Heart right ventricle (tissue), 16 donors: Measurements from ENCODE around the gene CNOT1. TPM values are rescaled to one million over a fixed set of nuclear protein-coding genes. Genes with fewer than 3 reads are reported as not detected.
"Not testable (repeated sequence)": the region's sequence is repeated elsewhere in the genome, so short reads cannot be mapped to it uniquely, and the experiment has no call there.

Source experiments
- ATAC-seq, 8 donors: fragments of 200-7000 bp; cut with Tn5 transposase; one replicate each; pipeline ENCODE4 v1.9.1; 2020; ENCODE audit warnings: mild to moderate bottlenecking in 8 of 8, moderate library complexity in 8 of 8, moderate number of reproducible peaks in 1 of 8
- DNase-seq, 2 donors: peaks; one replicate each; pipeline ENCODE4 v3.0.0-alpha.2; 2020
- H3K27ac ChIP-seq, 10 donors: fragments of 200-600 bp; sonication (generic) in 2 of 10; one replicate each; pipeline versions ENCODE4 v1.5.0 to v1.8.0; 2020 to 2022; ENCODE audit warnings: mild to moderate bottlenecking in 3 of 10
- H3K27me3 ChIP-seq, 7 donors: fragments of 200-600 bp; one replicate each; pipeline ENCODE4 v1.8.0; 2021 to 2022; ENCODE audit warnings: mild to moderate bottlenecking in 2 of 7
- H3K36me3 ChIP-seq, 9 donors: fragments of 200-600 bp; sonication (generic) in 1 of 9; one replicate each; pipeline versions ENCODE4 v1.5.0 to v1.8.0; 2020 to 2022; ENCODE audit warnings: mild to moderate bottlenecking in 2 of 9
- H3K4me1 ChIP-seq, 9 donors: fragments of 200-600 bp; sonication (generic) in 1 of 9; one replicate each; pipeline versions ENCODE4 v1.5.0 to v1.8.0; 2020 to 2022; ENCODE audit warnings: mild to moderate bottlenecking in 4 of 9
- H3K4me3 ChIP-seq, 10 donors: fragments of 200-600 bp; sonication (generic) in 2 of 10; one replicate each; pipeline versions ENCODE4 v1.5.0 to v1.8.0; 2020 to 2022; ENCODE audit warnings: mild to moderate bottlenecking in 7 of 10, moderate library complexity in 2 of 10
- H3K9me3 ChIP-seq, 11 donors: fragments of 200-600 bp in 10 of 11; sonication (generic) in 2 of 11; one replicate each; pipeline versions ENCODE4 v1.5.0 to v1.8.0; 2013 to 2022; ENCODE audit warnings: mild to moderate bottlenecking in 2 of 11, control low read depth in 1 of 11, moderate library complexity in 1 of 11
- CTCF ChIP-seq, 9 donors: fragments of 200-600 bp; sonication (generic) in 2 of 9; IDR thresholded peaks; one replicate each; pipeline versions ENCODE4 v1.5.0 to v1.8.0; 2021 to 2022; ENCODE audit warnings: antibody characterized with exemption in 9 of 9, mild to moderate bottlenecking in 5 of 9, moderate library complexity in 1 of 9
- WGBS, 2 donors: extraction: QIAGEN DNeasy Blood & Tissue Kit; methylation state at CpG; one replicate each; pipeline ENCODE4 v1.1.7; 2013; ENCODE audit warnings: inconsistent platforms in 1 of 2; 5-methylcytosine and 5-hydroxymethylcytosine counted together
- intact Hi-C, 10 donors: fragments of 100-400 bp; cut with DNase I; formaldehyde crosslinking; loops; one replicate each; pipeline versions ENCODE4 v1.11.1 to v1.14.2; 2022
- polyA plus RNA-seq, 2 donors: library from polyadenylated mRNA; stranded (reverse); fragments of 200-250 nt; gene quantifications; one replicate each; pipeline ENCODE4 v1.2.3, GENCODE V29; 2013
- total RNA-seq, 10 donors: library from RNA; stranded (reverse); fragmentation: NEBNext Ultra II Directional in 3 of 10; extraction: Animal tissue kit (Norgen Biotek cat#: 25700) in 3 of 10; gene quantifications; one replicate each; pipeline versions ENCODE4 v1.2.1 to v1.2.4, GENCODE V29; 2021 to 2023
- donor health status: Arrhythmogenic right ventricular cardiomyopathy.
- donor health status: ischemic (EF 13 %, LVEDD 7.1; RV severe dilation, severe dysfunction).
- donor health status: healthy with polysubstance abuse.
- donor health status: DM: no; HTN: yes; CAD: no.
- donor health status: DM: no; HTN: no; CAD: no.
- donor health status: ischemic (EF 25% LVEDD 6.9; RV normal size, moderate dysfunction).
- donor health status: ischemic (EF 25% LVEDD 5.7; RV mildly dilated, moderate dysfunction).
- donor health status: healthy.
- donor health status: DM: yes; HTN: yes; CAD: no.
- donor health status: Ischemic cardiomyopathy.
- donor health status: ischemic (EF 35%, LVEDD 5.7; RV mildly dilated, moderate dysfunction).
- donor health status: nonischemic (EF 11% LVEDD 7.7; RV severe dilation, severe dysfunction).
- donor health status: DM: yes; HTN: yes; CAD: no.
- donor health status: PGD.
- donor health status: ischemic (EF 29% LVEDD 5.4; RV normal size, mild dysfunction).
- donor health status: nonischemic (EF 23%, LVEDD 6.1; RV moderate dilation, normal function).

Gene CNOT1
- total and polyA plus RNA-seq, 12 donors = 27.2 to 102 (median 81.7) TPM

GRCh38 chr16:58670946-58671583 lies 41.4 kb upstream of the CNOT1 start:
- DNase-seq (no peak), ATAC-seq (peak in 2 of 8 donors; percentile 8 to 21)
- intact Hi-C loops = no loop called here
- no peaks in the 10 kb centered on the region for H3K9me3 ChIP-seq
- 95 to 98% methylated on average over 18 of the region's 18 CpGs for WGBS, 2 donors
- H3K27me3 ChIP-seq = no peaks in the 10 kb centered on the region
- peaks cover 0 to 7% (median 0%) of the 10 kb centered on the region in 9 donors for H3K4me1 ChIP-seq
- TF ChIP-seq CTCF (IDR thresholded peaks at IDR 0.05) = no peak
- peaks cover 0 to 97% (median 46%) of the 10 kb centered on the region in 9 donors for H3K36me3 ChIP-seq
- no peak overlapping the region for H3K4me3 ChIP-seq
- no peak overlapping the region for H3K27ac ChIP-seq

- ATAC-seq (no peak), DNase-seq (no peak)
- H3K27ac ChIP-seq = no peak overlapping the region
- peaks cover 0 to 92% (median 42%) of the 10 kb centered on the region in 9 donors for H3K36me3 ChIP-seq
- no peaks in the 10 kb centered on the region for H3K27me3 ChIP-seq
- intact Hi-C loops = no loop called here
- no peak for TF ChIP-seq CTCF (IDR thresholded peaks at IDR 0.05)
- H3K9me3 ChIP-seq = no peaks in the 10 kb centered on the region
- no peak overlapping the region for H3K4me3 ChIP-seq
- peaks cover 0 to 7% (median 0%) of the 10 kb centered on the region in 9 donors for H3K4me1 ChIP-seq
These were observed 40.6 kb upstream of the CNOT1 start for GRCh38 chr16:58670177-58670576.

GRCh38 chr16:58665200-58665599 lies 35.6 kb upstream of the CNOT1 start:
- ATAC-seq = peak in 2 of 8 donors; percentile 5 to 12
- H3K36me3 ChIP-seq = peaks cover 0 to 44% (median 21%) of the 10 kb centered on the region in 9 donors
- WGBS, 2 donors = 78 to 80% methylated on average over 8 of the region's 8 CpGs
- DNase-seq = no peak
- no peaks in the 10 kb centered on the region for H3K9me3 ChIP-seq
- no peaks in the 10 kb centered on the region for H3K27me3 ChIP-seq
- no peak for TF ChIP-seq CTCF (IDR thresholded peaks at IDR 0.05)
- H3K27ac ChIP-seq = no peak overlapping the region
- intact Hi-C loops = loop anchor here in 3 of 10 donors (10.0 kb wide), 1 partner anchor 330 kb away; no protein-coding TSS in a partner anchor
- no peak overlapping the region for H3K4me3 ChIP-seq
- peaks cover 0 to 8% (median 0%) of the 10 kb centered on the region in 9 donors for H3K4me1 ChIP-seq

- H3K4me3 ChIP-seq = no peak overlapping the region
- intact Hi-C loops = loop anchor here in 5 of 10 donors (2.0 to 10.0 kb wide), 3 partner anchors 149 to 327 kb away; no protein-coding TSS in a partner anchor
- H3K9me3 ChIP-seq = no peaks in the 10 kb centered on the region
- ATAC-seq (peak; percentile 77 to 96 (median 86)), DNase-seq (peak in 1 of 2 donors; percentile 49)
- H3K27ac ChIP-seq = no peak overlapping the region
- H3K36me3 ChIP-seq = peaks cover 0 to 6% (median 0%) of the 10 kb centered on the region in 9 donors
- TF ChIP-seq CTCF (IDR thresholded peaks at IDR 0.05) = peak; percentile 13 to 73 (median 58)
- H3K27me3 ChIP-seq = no peaks in the 10 kb centered on the region
- 29 to 38% methylated on average over 12 of the region's 12 CpGs for WGBS, 2 donors
- peaks cover 0 to 8% (median 0%) of the 10 kb centered on the region in 9 donors for H3K4me1 ChIP-seq
These were observed 31.7 kb upstream of the CNOT1 start for GRCh38 chr16:58661199-58661830.

GRCh38 chr16:58659911-58660310 lies 30.3 kb upstream of the CNOT1 start:
- ATAC-seq, H3K4me1 ChIP-seq, H3K9me3 ChIP-seq, H3K27me3 ChIP-seq, H3K36me3 ChIP-seq, H3K27ac ChIP-seq, DNase-seq, H3K4me3 ChIP-seq: not testable (repeated sequence)
- intact Hi-C loops = loop anchor here in 6 of 10 donors (2.0 to 10.0 kb wide), 4 partner anchors 147 to 325 kb away; partner anchors contain the start of gene NDRG4 (in 1 of the 6)
- 88 to 89% methylated on average over 11 of the region's 11 CpGs for WGBS, 2 donors
